ENCODE results near the gene DYSF.

GRCh38 chr2:71730785-71731383, 277.5 kb downstream of the DYSF start:
- TF ChIP-seq CTCF (IDR thresholded peaks at IDR 0.05), result no peak
- TF ChIP-seq POLR2A (IDR thresholded peaks at IDR 0.05), result no peak
